HepG2 (cell line): ENCODE measurements around the gene CFAP119. TPM values are rescaled to one million over a fixed set of nuclear protein-coding genes. Genes with fewer than 3 reads are reported as not detected.

Source experiments
- DR1 ChIP-seq: sonication (generic); formaldehyde crosslinking; IDR thresholded peaks from 2 replicates; pipeline ENCODE4 v1.8.0; 2021; ENCODE audit warnings: mild to moderate bottlenecking, missing genetic modification reagents, inconsistent platforms
- ERF ChIP-seq: IDR thresholded peaks from 2 replicates; pipeline ENCODE4 v1.6.1; 2018; ENCODE audit warnings: missing biosample characterization, missing genetic modification reagents
- FOXO4 ChIP-seq: sonication (generic); formaldehyde crosslinking; conservative IDR thresholded peaks from 2 replicates; pipeline ENCODE4 v1.8.1; 2023; ENCODE audit warnings: missing genetic modification reagents
- GFI1 ChIP-seq: sonication (generic); formaldehyde crosslinking; IDR thresholded peaks from 2 replicates; pipeline ENCODE4 v1.5.0; 2020; ENCODE audit warnings: missing genetic modification reagents, mild to moderate bottlenecking, borderline replicate concordance
- HMG20A ChIP-seq: IDR thresholded peaks from 2 replicates; pipeline ENCODE4 v1.6.1; 2016; ENCODE audit warnings: borderline replicate concordance
- HNRNPLL ChIP-seq: fragments of 200-400 bp; formaldehyde crosslinking; IDR thresholded peaks from 2 replicates; pipeline ENCODE4 v1.6.1; 2017; ENCODE audit warnings: mild to moderate bottlenecking, low read depth, low read length; ENCODE audit not compliant: poor library complexity, severe bottlenecking
- IRF2 ChIP-seq: IDR thresholded peaks from 2 replicates; pipeline ENCODE4 v1.6.1; 2018; ENCODE audit warnings: missing genetic modification reagents, missing compliant biosample characterization
- LRRFIP1 ChIP-seq: sonication (generic); formaldehyde crosslinking; conservative IDR thresholded peaks from 2 replicates; pipeline ENCODE4 v1.4.0; 2020; ENCODE audit warnings: missing genetic modification reagents
- MTF1 ChIP-seq: sonication (generic); formaldehyde crosslinking; IDR thresholded peaks from 2 replicates; pipeline ENCODE4 v1.5.0; 2020; ENCODE audit warnings: missing genetic modification reagents
- MYC ChIP-seq: sonication (generic); formaldehyde crosslinking; IDR thresholded peaks from 2 replicates; pipeline ENCODE4 v1.9.0; 2021; ENCODE audit warnings: missing genetic modification reagents, borderline replicate concordance
- SETDB1 ChIP-seq: sonication (generic); formaldehyde crosslinking; IDR thresholded peaks from 2 replicates; pipeline ENCODE4 v1.5.1; 2020; ENCODE audit warnings: missing genetic modification reagents, mild to moderate bottlenecking, borderline replicate concordance
- SMYD3 ChIP-seq: sonication (generic); formaldehyde crosslinking; IDR thresholded peaks from 2 replicates; pipeline ENCODE4 v1.8.1; 2023; ENCODE audit warnings: mild to moderate bottlenecking, missing genetic modification reagents
- SNAPC5 ChIP-seq: sonication (generic); formaldehyde crosslinking; IDR thresholded peaks from 2 replicates; pipeline ENCODE4 v1.8.1; 2023; ENCODE audit warnings: mild to moderate bottlenecking, missing genetic modification reagents, borderline replicate concordance
- TAF1 ChIP-seq: sonication (generic); formaldehyde crosslinking; IDR thresholded peaks from 2 replicates; pipeline ENCODE4 v1.4.0; 2020; ENCODE audit warnings: missing genetic modification reagents
- THAP8 ChIP-seq: sonication (generic); formaldehyde crosslinking; IDR thresholded peaks from 2 replicates; pipeline ENCODE4 v1.5.1; 2020; ENCODE audit warnings: missing genetic modification reagents, mild to moderate bottlenecking, borderline replicate concordance
- ZFP36 ChIP-seq: fragments of 150-350 bp; IDR thresholded peaks from 2 replicates; pipeline ENCODE4 v1.6.1; 2018; ENCODE audit warnings: borderline replicate concordance, low read length, low read depth; ENCODE audit not compliant: partially characterized antibody
- ZFP37 ChIP-seq: sonication (generic); formaldehyde crosslinking; IDR thresholded peaks from 2 replicates; pipeline ENCODE4 v1.4.0; 2020; ENCODE audit warnings: missing genetic modification reagents, borderline replicate concordance
- ZNF547 ChIP-seq: sonication (generic); formaldehyde crosslinking; IDR thresholded peaks from 2 replicates; pipeline ENCODE4 v1.5.1; 2020; ENCODE audit warnings: mild to moderate bottlenecking, missing genetic modification reagents
- ZNF564 ChIP-seq: sonication (generic); formaldehyde crosslinking; IDR thresholded peaks from 2 replicates; pipeline ENCODE4 v1.8.1; 2023; ENCODE audit warnings: mild to moderate bottlenecking, missing genetic modification reagents
- ZNF574 ChIP-seq: sonication (generic); formaldehyde crosslinking; IDR thresholded peaks from 2 replicates; pipeline ENCODE4 v1.4.0; 2020; ENCODE audit warnings: missing genetic modification reagents
- ZNF766 ChIP-seq: sonication (generic); formaldehyde crosslinking; IDR thresholded peaks from 2 replicates; pipeline ENCODE4 v1.5.0; 2020; ENCODE audit warnings: missing genetic modification reagents, borderline replicate concordance
- ZNF883 ChIP-seq: sonication (generic); formaldehyde crosslinking; IDR thresholded peaks from 2 replicates; pipeline ENCODE4 v1.5.1; 2020; ENCODE audit warnings: mild to moderate bottlenecking, missing genetic modification reagents; ENCODE audit errors: not compliant biosample characterization
- polyA plus RNA-seq, 8 experiments: library from polyadenylated mRNA; depleted of rRNA in 3 of 8; stranded (reverse) in 7 of 8; unstranded in 1 of 8; fragments of >200 nt; fragmentation: Illumina TruSeq in 4 of 8; extraction: Trizol in 4 of 8; gene quantifications; 2 replicates each; pipeline versions ENCODE4 v1.2.1 to v1.2.3, GENCODE V29; 2011 to 2016; ENCODE audit warnings: low read depth in 4 of 8, missing spikeins in 1 of 8, mixed read lengths in 1 of 8; ENCODE audit not compliant: insufficient read depth in 1 of 8
- total RNA-seq, 5 experiments: library from RNA; depleted of rRNA; stranded (reverse); fragments of >200 nt; fragmentation: Illumina TruSeq; extraction: Trizol; gene quantifications; 2 replicates each; pipeline ENCODE4 v1.2.3, GENCODE V29; 2016; ENCODE audit warnings: low read depth in 1 of 5

CFAP119 gene
- total and polyA plus RNA-seq, 2 of the 13 experiments (the other 11 are each of a cell fraction or from before 2014, with no cell fraction given), result 6.4 TPM

- TF ChIP-seq THAP8, result peak; percentile 46
- peak; percentile 66 for TF ChIP-seq DR1 (CRISPR knock-in tag)
- peak; percentile 83 for TF ChIP-seq IRF2 (CRISPR knock-in tag)
- TF ChIP-seq LRRFIP1, result peak; percentile 37; the same call in 1 of the 2 replicates
- TF ChIP-seq HNRNPLL, result peak; percentile 87
- 0 out of 2 replicates have a peak, but pooled peaks have one; percentile 50 for TF ChIP-seq SMYD3 (CRISPR knock-in tag)
- peak; percentile 94 for TF ChIP-seq ZNF547
- TF ChIP-seq MTF1 (CRISPR knock-in tag), result peak; percentile 29; the same call in 1 of the 2 replicates
- TF ChIP-seq ZNF564 (CRISPR knock-in tag), result peak; percentile 57; the same call in 1 of the 2 replicates
- peak; percentile 77; the same call in 1 of the 2 replicates for TF ChIP-seq ZNF766
- TF ChIP-seq SETDB1 (CRISPR knock-in tag), result no peak
- TF ChIP-seq ZNF574 (CRISPR knock-in tag), result peak; percentile 88
- TF ChIP-seq TAF1, result peak; percentile 90
- TF ChIP-seq MYC (CRISPR knock-in tag), result peak; percentile 99
- TF ChIP-seq GFI1 (CRISPR knock-in tag), result peak; percentile 64; the same call in 1 of the 2 replicates
- no peak for TF ChIP-seq HMG20A (CRISPR knock-in tag)
- no peak; the same call in 1 of the 2 replicates for TF ChIP-seq ZFP37 (CRISPR knock-in tag)
- peak; percentile 99 for TF ChIP-seq FOXO4
- TF ChIP-seq SNAPC5 (CRISPR knock-in tag), result peak; percentile 77; the same call in 1 of the 2 replicates
- no peak for TF ChIP-seq ZFP36
- TF ChIP-seq ERF (CRISPR knock-in tag), result peak; percentile 95
- TF ChIP-seq ZNF883 (CRISPR knock-in tag), result peak; percentile 98
Measured at GRCh38 chr16:30775392-30776188, 13.7 kb upstream of the CFAP119 start (continued).
